ENCODE measurements around the gene SMPD1. TPM values are rescaled to one million over a fixed set of nuclear protein-coding genes. Genes with fewer than 3 reads are reported as not detected.

SMPD1 gene
- total and polyA plus RNA-seq, 9 of the 15 experiments (the other 6 are each of a cell fraction or from before 2014, with no cell fraction given): 0.90 to 9.9 (median 5.2) TPM

DNA sequence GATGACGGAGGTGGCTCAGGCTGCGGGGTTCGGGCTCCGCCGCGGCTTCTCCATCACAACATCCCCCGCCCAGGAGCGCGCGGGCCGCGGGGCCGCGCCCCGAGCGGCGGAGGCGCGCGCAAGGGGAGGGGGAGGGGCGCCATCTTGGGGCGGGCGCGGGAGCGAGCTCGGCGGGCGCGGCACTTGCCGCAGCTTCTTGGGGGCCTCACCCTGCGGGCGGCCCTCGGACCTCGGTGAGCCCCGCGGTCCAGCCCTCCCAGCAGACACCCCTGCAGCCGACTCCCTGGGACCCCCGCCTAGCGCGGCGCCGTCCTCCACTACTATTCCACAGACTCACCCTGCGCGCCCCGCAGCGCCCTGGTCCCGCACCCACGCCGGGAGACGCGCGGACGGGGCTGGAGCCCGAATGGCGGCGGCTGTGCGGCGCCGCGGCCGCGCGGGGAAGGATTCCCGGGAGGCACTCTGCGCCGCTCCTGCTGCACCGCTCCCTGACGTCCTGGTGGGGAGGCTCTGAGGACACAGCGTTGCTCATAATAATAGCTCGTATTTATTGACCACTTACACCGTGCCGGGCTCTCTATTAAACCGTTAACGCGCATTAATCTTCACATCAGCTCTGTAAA, 28.8 kb downstream of the SMPD1 start, which contains the start of gene APBB1 (continued):
- TF ChIP-seq, protein P1, sequence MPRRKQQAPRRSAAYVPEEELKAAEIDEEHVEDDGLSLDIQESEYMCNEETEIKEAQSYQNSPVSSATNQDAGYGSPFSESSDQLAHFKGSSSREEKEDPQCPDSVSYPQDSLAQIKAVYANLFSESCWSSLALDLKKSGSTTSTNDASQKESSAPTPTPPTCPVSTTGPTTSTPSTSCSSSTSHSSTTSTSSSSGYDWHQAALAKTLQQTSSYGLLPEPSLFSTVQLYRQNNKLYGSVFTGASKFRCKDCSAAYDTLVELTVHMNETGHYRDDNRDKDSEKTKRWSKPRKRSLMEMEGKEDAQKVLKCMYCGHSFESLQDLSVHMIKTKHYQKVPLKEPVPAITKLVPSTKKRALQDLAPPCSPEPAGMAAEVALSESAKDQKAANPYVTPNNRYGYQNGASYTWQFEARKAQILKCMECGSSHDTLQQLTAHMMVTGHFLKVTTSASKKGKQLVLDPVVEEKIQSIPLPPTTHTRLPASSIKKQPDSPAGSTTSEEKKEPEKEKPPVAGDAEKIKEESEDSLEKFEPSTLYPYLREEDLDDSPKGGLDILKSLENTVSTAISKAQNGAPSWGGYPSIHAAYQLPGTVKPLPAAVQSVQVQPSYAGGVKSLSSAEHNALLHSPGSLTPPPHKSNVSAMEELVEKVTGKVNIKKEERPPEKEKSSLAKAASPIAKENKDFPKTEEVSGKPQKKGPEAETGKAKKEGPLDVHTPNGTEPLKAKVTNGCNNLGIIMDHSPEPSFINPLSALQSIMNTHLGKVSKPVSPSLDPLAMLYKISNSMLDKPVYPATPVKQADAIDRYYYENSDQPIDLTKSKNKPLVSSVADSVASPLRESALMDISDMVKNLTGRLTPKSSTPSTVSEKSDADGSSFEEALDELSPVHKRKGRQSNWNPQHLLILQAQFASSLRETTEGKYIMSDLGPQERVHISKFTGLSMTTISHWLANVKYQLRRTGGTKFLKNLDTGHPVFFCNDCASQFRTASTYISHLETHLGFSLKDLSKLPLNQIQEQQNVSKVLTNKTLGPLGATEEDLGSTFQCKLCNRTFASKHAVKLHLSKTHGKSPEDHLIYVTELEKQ (CRISPR knock-in tag; IDR thresholded peaks at IDR 0.05): no peak
- no peak for TF ChIP-seq NCOA4 (IDR thresholded peaks at IDR 0.05; ENCODE audit: partially characterized antibody)
- TF ChIP-seq, protein P2, sequence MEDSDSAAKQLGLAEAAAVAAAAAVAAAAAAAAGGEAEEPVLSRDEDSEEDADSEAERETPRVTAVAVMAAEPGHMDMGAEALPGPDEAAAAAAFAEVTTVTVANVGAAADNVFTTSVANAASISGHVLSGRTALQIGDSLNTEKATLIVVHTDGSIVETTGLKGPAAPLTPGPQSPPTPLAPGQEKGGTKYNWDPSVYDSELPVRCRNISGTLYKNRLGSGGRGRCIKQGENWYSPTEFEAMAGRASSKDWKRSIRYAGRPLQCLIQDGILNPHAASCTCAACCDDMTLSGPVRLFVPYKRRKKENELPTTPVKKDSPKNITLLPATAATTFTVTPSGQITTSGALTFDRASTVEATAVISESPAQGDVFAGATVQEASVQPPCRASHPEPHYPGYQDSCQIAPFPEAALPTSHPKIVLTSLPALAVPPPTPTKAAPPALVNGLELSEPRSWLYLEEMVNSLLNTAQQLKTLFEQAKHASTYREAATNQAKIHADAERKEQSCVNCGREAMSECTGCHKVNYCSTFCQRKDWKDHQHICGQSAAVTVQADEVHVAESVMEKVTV (CRISPR knock-in tag; IDR thresholded peaks at IDR 0.05): no peak
- TF ChIP-seq, protein P3, sequence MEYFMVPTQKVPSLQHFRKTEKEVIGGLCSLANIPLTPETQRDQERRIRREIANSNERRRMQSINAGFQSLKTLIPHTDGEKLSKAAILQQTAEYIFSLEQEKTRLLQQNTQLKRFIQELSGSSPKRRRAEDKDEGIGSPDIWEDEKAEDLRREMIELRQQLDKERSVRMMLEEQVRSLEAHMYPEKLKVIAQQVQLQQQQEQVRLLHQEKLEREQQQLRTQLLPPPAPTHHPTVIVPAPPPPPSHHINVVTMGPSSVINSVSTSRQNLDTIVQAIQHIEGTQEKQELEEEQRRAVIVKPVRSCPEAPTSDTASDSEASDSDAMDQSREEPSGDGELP (CRISPR knock-in tag; IDR thresholded peaks at IDR 0.05; ENCODE audit: borderline replicate concordance): no peak
- no peak for TF ChIP-seq NR1H2 (CRISPR knock-in tag; IDR thresholded peaks at IDR 0.05)
- TF ChIP-seq, protein P4, sequence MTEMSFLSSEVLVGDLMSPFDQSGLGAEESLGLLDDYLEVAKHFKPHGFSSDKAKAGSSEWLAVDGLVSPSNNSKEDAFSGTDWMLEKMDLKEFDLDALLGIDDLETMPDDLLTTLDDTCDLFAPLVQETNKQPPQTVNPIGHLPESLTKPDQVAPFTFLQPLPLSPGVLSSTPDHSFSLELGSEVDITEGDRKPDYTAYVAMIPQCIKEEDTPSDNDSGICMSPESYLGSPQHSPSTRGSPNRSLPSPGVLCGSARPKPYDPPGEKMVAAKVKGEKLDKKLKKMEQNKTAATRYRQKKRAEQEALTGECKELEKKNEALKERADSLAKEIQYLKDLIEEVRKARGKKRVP (CRISPR knock-in tag; IDR thresholded peaks at IDR 0.05): no peak
- TF ChIP-seq HDGF (IDR thresholded peaks at IDR 0.05): no peak
- no peak for TF ChIP-seq FOXA1 (IDR thresholded peaks at IDR 0.05; ENCODE audit: borderline replicate concordance)
- TF ChIP-seq PML (IDR thresholded peaks at IDR 0.05; ENCODE audit: low read length): no peak
- no peak for TF ChIP-seq MCM5 (IDR thresholded peaks at IDR 0.05; ENCODE audit: low read depth)
- TF ChIP-seq, protein P5, sequence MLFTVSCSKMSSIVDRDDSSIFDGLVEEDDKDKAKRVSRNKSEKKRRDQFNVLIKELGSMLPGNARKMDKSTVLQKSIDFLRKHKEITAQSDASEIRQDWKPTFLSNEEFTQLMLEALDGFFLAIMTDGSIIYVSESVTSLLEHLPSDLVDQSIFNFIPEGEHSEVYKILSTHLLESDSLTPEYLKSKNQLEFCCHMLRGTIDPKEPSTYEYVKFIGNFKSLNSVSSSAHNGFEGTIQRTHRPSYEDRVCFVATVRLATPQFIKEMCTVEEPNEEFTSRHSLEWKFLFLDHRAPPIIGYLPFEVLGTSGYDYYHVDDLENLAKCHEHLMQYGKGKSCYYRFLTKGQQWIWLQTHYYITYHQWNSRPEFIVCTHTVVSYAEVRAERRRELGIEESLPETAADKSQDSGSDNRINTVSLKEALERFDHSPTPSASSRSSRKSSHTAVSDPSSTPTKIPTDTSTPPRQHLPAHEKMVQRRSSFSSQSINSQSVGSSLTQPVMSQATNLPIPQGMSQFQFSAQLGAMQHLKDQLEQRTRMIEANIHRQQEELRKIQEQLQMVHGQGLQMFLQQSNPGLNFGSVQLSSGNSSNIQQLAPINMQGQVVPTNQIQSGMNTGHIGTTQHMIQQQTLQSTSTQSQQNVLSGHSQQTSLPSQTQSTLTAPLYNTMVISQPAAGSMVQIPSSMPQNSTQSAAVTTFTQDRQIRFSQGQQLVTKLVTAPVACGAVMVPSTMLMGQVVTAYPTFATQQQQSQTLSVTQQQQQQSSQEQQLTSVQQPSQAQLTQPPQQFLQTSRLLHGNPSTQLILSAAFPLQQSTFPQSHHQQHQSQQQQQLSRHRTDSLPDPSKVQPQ (CRISPR knock-in tag; IDR thresholded peaks at IDR 0.05; ENCODE audit: borderline replicate concordance): no peak
- peak; percentile 92 for TF ChIP-seq ZNF766 (CRISPR knock-in tag; conservative IDR thresholded peaks at IDR 0.05)
- no peak for TF ChIP-seq DDX20 (tag; IDR thresholded peaks at IDR 0.05; ENCODE audit: low read depth)
- no peak for TF ChIP-seq RHOXF2B (CRISPR knock-in tag; conservative IDR thresholded peaks at IDR 0.05)
- no peak for TF ChIP-seq SIN3A (IDR thresholded peaks at IDR 0.05; ENCODE audit: borderline replicate concordance in 2 of 2, control insufficient read depth in 1 of 2, low read depth in 2 of 2, low read length in 2 of 2)
- no peak for TF ChIP-seq ETV1 (tag; conservative IDR thresholded peaks at IDR 0.05; ENCODE audit: low read depth)
- TF ChIP-seq, protein P6, sequence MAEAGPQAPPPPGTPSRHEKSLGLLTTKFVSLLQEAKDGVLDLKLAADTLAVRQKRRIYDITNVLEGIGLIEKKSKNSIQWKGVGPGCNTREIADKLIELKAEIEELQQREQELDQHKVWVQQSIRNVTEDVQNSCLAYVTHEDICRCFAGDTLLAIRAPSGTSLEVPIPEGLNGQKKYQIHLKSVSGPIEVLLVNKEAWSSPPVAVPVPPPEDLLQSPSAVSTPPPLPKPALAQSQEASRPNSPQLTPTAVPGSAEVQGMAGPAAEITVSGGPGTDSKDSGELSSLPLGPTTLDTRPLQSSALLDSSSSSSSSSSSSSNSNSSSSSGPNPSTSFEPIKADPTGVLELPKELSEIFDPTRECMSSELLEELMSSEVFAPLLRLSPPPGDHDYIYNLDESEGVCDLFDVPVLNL (CRISPR knock-in tag; IDR thresholded peaks at IDR 0.05; ENCODE audit: low read depth): no peak

Measured in K562 (cell line).